KG1 (cell line): ENCODE data around the gene CPTP.
"Not testable (repeated sequence)": the region's sequence is repeated elsewhere in the genome, so short reads cannot be mapped to it uniquely, and the experiment has no call there.

Experiments
- DNase-seq: peaks from one replicate; lab custom pipeline; 2025; lab: John Stamatoyannopoulos, UW

CPTP gene

GRCh38 chr1:1306661-1307260 lies 17.8 kb upstream of the CPTP start:
- no peak for DNase-seq

- DNase-seq, result no peak
These were observed 17.2 kb upstream of the CPTP start for GRCh38 chr1:1307261-1307922.

DNA sequence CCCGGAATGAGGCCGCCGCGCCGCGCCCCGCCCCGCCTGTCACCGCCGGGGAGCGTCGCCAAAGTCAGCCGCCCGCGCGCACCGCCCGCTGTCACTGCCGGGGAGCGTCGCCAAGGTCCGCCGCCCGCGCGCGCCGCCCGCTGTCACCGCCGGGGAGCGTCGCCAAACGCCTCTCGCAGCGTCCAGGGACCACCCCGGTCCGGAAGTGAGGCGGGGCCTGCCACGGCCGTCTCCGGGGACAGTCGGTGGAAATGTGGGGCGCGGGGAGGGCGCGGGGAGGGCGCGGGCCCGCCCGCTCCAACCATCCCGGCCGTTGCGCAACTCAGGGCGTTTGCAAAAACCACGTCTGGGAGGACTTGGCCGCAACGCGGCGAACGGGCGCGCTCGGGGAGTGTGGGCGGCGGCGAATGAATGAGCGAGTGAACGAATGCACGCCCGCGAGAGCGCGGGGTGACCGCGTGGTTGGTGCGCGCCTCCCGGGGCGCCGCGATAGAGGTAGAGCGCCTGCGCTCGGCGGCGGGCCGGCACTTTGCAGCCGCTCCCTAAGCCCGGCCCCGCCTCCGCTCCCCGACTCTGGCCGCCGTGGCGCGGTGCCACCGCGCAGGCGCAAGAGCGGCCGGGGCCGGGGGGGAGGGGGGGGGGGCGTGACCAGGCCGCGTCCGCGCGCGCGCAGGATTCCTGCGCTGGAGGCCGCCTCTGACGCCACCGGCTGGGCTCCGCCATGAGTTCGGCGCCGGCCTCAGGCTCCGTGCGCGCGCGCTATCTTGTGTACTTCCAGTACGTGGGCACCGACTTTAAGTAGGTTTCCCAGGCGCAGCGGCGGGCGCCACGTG lies 16.5 kb upstream of the CPTP start, which contains the start of the genes ACAP3 and PUSL1:
Gene ACAP3 (minus strand): TSS at position 8 of the 833 bp plus-strand sequence. CDS start 115 bp downstream, outside the sequence.
Gene PUSL1 (plus strand): TSS at position 675 of the 833 bp plus-strand sequence. CDS start 47 bp downstream, at position 722.
- peak; percentile 97 for DNase-seq

DNA sequence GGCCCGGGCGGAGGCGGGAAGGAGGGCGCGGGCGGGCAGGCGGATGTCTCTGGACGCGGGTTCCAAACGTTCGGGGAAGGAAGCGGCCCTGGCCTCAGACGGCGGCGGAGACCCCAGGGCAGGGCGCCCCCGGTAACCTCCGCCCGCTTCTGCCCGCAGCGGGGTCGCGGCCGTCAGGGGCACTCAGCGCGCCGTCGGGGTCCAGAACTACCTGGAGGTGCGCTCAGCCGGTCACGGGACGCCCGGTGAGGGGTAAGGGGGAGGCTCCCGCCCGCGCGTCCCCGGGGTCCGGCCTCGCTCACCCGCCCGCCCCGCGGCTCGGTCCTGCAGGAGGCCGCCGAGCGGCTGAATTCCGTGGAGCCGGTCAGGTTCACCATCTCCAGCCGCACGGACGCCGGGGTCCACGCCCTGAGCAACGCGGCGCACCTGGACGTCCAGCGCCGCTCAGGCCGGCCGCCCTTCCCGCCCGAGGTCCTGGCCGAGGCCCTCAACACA lies 15.8 kb upstream of the CPTP start:
- DNase-seq, result no peak

DNA sequence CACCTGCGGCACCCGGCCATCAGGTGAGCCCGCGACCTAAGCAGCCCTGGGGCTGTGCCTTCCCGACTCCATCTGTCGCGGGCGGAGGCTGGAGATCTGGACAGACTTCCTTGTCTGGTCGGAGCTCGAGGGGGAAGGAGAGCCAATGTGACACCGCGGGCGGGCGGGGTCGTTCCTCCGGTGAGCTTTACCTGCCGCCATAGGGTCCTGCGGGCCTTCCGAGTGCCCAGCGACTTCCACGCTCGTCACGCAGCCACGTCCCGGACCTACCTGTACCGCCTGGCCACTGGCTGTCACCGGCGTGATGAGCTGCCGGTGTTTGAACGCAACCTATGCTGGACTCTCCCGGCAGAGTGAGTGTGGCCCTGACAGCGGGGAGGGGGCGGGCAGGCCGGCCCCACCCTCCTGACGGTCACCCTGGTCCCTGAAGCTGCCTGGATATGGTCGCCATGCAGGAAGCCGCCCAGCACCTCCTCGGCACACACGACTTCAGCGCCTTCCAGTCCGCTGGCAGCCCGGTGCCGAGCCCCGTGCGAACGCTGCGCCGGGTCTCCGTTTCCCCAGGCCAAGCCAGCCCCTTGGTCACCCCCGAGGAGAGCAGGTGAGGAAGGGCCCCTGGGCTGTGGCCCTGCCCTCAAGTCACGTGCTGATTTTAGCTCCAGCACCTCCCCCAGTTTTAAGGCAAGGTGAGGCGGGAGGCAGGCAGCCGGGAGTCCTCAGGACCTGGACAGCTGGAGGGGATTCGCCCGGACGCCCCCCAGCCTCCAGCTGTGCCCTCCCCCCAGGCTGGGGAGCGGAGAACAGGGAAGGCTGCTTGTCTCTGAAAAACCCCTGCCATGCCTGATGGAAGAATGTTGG lies 15.1 kb upstream of the CPTP start:
- DNase-seq, result no peak

GRCh38 chr1:1310109-1310385 lies 14.6 kb upstream of the CPTP start:
- DNase-seq, result no peak

- no peak for DNase-seq
These were observed 14.0 kb upstream of the CPTP start for GRCh38 chr1:1310476-1311053.

GRCh38 chr1:1311107-1312104 lies 13.2 kb upstream of the CPTP start:
- no peak for DNase-seq

DNA sequence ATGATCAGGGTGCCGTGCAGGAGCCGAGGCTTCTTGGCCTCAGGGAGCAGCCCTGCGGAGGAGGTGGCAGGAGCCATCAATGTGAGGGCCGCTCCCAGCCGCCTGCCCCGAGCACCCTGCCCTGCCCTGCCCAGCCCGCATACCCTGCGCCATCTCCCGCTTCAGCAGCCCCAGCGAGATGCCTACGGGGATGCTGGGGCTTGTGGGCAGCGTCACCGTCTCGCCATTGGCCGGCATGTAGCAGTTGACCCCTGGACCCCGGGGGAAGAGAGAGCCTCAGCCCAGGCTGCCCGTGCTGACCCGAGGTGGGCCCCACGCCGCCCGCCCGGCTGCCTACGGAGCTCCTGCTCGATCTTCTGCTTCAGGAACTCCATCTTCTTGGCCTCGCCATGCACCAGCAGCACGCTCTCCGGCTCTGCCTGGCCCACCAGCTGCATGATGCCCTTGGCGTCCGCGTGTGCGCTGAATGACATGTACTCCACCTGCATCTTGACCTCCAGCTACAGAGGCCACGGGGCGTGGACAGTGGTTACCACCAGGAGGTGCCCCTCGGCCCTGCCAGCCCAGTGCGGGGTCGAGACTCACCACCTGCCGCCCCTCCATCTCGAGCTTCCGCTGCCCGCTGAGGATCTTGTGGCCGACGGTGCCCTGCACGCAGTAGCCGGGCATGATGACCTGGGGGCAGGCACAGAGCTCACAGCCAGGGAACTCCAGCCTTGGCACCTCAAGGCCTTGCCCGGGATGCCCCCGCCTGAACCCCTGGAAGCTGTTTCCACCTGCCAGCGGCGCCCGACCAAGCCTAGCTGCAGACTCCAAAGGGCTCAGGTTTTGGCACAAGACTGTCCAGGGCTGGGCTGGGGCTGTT lies 11.9 kb upstream of the CPTP start:
- no peak for DNase-seq

GRCh38 chr1:1313500-1314236 lies 10.9 kb upstream of the CPTP start:
- DNase-seq, result no peak

- DNase-seq, result no peak
These were observed 10.4 kb upstream of the CPTP start for GRCh38 chr1:1314237-1314586.

DNA sequence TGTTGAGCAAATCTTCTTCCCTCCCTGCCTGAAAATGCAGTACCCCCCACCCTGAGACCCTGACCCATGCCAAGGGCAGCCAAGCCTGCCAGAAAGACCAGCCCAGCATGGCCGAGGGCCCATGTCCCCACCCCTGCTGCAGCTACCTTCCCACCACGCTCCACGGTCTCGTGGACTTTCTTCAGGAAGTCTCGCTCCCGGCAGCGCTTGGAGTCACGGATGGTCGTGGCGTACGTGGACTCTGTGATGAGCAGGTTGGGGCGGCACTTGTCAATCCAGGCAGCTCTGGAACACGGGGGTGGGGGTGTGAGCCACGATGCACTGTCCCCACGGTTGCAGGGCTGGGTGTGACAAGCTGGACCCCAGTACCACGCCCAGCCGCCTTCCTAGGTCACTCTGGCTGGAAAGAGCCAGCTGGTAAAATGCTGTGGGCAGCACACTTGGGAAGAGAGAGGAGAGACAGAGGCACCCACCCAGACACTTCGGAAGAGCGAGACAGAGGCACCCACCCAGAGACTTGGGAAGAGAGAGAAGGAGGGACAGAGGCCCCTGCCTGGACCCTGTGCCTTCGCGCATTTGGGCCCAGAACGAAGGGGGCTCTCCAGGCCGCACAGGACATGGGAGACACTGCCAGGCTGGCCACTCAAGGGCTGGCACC lies 9.8 kb upstream of the CPTP start:
- no peak for DNase-seq

GRCh38 chr1:1315435-1315954 lies 9.1 kb upstream of the CPTP start:
- no peak for DNase-seq

- not testable (repeated sequence) for DNase-seq
These were observed 8.4 kb upstream of the CPTP start for GRCh38 chr1:1316199-1316598.

- no peak for DNase-seq
These were observed 7.2 kb upstream of the CPTP start for GRCh38 chr1:1317420-1317819.

DNA sequence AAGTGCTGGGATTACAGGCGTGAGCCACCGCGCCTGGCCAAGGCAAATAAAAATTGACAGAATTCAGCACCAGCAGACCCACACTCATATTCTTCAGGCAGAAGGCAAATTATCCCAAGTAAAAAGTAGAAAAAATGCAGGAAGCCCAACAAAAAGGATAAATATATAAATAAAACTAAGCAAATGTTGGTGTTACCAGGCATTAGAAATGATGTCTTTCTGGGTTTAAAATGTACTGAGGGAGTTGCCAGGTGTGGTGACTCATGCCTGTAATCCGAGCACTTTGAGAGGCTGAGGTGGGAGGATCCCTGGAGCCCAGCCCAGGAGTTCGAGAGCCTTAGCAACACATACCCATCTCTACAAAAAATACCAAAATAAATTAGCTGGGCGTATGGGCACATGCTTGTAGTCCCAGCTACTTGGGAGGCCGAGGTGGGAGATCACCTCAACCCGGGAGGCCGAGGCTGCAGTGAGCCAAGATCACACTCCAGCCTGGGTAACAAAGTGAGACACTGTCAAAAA lies 6.4 kb upstream of the CPTP start:
- DNase-seq, result no peak

DNA sequence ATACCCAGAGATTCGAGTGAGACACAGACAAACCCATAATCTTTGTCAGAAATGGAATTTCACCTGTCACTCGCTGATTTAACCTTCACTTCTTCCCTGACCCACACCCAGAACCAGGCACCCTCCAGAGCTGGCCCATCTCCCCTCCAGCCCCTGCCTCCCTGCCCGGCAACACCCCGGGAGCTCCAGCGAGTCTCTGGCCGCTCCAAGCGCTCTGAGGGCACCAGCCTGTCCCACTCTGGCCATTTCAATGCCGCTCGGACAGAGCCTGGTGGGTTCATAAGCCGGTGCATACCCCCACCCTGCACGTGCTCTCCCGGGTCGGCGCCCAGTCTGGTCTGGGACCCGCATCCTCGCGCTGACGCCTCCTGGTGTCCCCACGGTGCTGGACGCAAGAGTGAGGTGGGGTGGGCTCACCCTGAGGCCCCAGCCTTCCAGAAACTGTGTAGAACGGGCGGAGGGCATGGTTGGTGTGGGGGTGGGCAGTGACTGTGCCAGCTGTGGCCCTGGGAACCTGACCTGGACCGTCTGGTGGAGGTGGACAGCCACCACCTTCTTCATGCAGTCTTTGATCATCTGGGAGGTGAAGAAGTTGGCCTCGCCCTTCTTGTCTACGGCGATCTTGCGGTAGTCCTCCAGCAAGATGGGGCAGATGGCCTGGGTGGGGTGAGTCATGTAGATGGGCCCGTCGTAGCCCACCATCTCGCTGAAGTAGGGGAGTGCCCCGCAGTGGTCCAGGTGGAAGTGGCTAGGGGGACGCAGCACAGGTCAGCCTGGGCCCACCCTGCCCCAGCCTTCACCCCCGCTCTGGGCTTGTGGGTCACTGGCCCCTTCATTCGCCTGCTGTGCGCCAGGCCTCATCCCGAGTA lies 5.6 kb upstream of the CPTP start:
- no peak for DNase-seq
